H1 (cell line): Measurements from ENCODE around the gene ZDHHC1. TPM values are rescaled to one million over a fixed set of nuclear protein-coding genes. Genes with fewer than 3 reads are reported as not detected.

ENCODE experiments used
- CTCF ChIA-PET: fragments of 300-600 bp; sonication (Branson Sonifier 250); formaldehyde crosslinking; loops from one replicate; lab custom pipeline; 2021; ENCODE audit not compliant: partially characterized antibody; lab: Charles Lee
- POLR2A ChIA-PET: fragments of 300-600 bp; sonication (Branson Sonifier 250); formaldehyde crosslinking; loops from one replicate; lab custom pipeline; 2021; ENCODE audit warnings: inconsistent platforms; ENCODE audit not compliant: partially characterized antibody; lab: Charles Lee
- DNase-seq, 2 experiments: peaks; one replicate each; pipeline versions ENCODE4 v3.0.0 to v3.0.0-alpha.2; 2010 to 2022; ENCODE audit warnings: low spot score in 2 of 2, low read depth in 1 of 2, mixed read lengths in 1 of 2
- FAIRE-seq: peaks from 2 replicates; lab custom pipeline; 2011; peaks lifted over from hg19 to GRCh38; lab: Jason Lieb, UNC
- H2AFZ ChIP-seq: 2 replicates; pipeline ENCODE4 v1.8.1; 2012; ENCODE audit warnings: low read length, inconsistent platforms
- H2AK5ac ChIP-seq: 2 replicates; pipeline ENCODE4 v1.6.1; 2013; ENCODE audit warnings: low read depth, low read length
- H2BK120ac ChIP-seq: replicated peaks from 2 replicates; pipeline ENCODE3; 2013; ENCODE audit warnings: low read depth, low read length, inconsistent platforms
- H2BK12ac ChIP-seq: 2 replicates; pipeline ENCODE4 v1.6.1; 2013; ENCODE audit warnings: low read depth, low read length
- H2BK15ac ChIP-seq: 2 replicates; pipeline ENCODE4 v1.6.1; 2013; ENCODE audit warnings: low read length
- H2BK20ac ChIP-seq: 2 replicates; pipeline ENCODE4 v1.6.1; 2013; ENCODE audit warnings: low read length
- H2BK5ac ChIP-seq: 2 replicates; pipeline ENCODE4 v1.6.1; 2013; ENCODE audit warnings: low read depth, low read length
- H3K14ac ChIP-seq: 2 replicates; pipeline ENCODE4 v1.6.1; 2013; ENCODE audit warnings: inconsistent platforms; ENCODE audit not compliant: insufficient read length
- H3K18ac ChIP-seq: 2 replicates; pipeline ENCODE4 v1.6.1; 2013; ENCODE audit warnings: low read length; ENCODE audit errors: extremely low read depth
- H3K23ac ChIP-seq: 2 replicates; pipeline ENCODE4 v1.6.1; 2013; ENCODE audit warnings: inconsistent platforms; ENCODE audit not compliant: insufficient read length
- H3K23me2 ChIP-seq: 2 replicates; pipeline ENCODE4 v1.6.1; 2013; ENCODE audit warnings: low read depth, low read length
- H3K27ac ChIP-seq: 2 replicates; pipeline ENCODE4 v1.6.1; 2011; ENCODE audit warnings: low read depth, low read length, inconsistent platforms
- H3K27me3 ChIP-seq, 4 experiments: replicated peaks in 1 of 4; 1 replicate in 1 of 4; 2 replicates in 3 of 4; pipeline versions ENCODE4 v1.6.1 to v1.8.1; 2011 to 2013; ENCODE audit warnings: low read length in 3 of 4, mild to moderate bottlenecking in 3 of 4, inconsistent platforms in 2 of 4, mixed read lengths in 2 of 4, moderate library complexity in 1 of 4; ENCODE audit not compliant: control insufficient read depth in 3 of 4, insufficient read depth in 3 of 4; ENCODE audit errors: extremely low read depth in 1 of 4
- H3K36me3 ChIP-seq, 4 experiments: 2 replicates each; pipeline versions ENCODE4 v1.6.1 to v1.8.1; 2011 to 2013; ENCODE audit warnings: mild to moderate bottlenecking in 4 of 4, low read length in 3 of 4, moderate library complexity in 2 of 4, control low read depth in 1 of 4, inconsistent platforms in 1 of 4; ENCODE audit not compliant: insufficient read depth in 4 of 4, control insufficient read depth in 2 of 4
- H3K4ac ChIP-seq: replicated peaks from 2 replicates; pipeline ENCODE3; 2013; ENCODE audit warnings: low read length, low read depth, mixed read lengths, inconsistent platforms; ENCODE audit not compliant: insufficient read length
- H3K4me1 ChIP-seq, 4 experiments: replicated peaks in 1 of 4; 1 replicate in 1 of 4; 2 replicates in 3 of 4; pipeline versions ENCODE4 v1.6.1 to v1.8.1; 2011 to 2013; ENCODE audit warnings: low read length in 3 of 4, inconsistent platforms in 2 of 4, mixed read lengths in 1 of 4; ENCODE audit not compliant: insufficient read depth in 4 of 4, control insufficient read depth in 3 of 4
- H3K4me2 ChIP-seq, 2 experiments: 2 replicates each; pipeline versions ENCODE4 v1.6.1 to v1.8.1; 2011 to 2013; ENCODE audit warnings: low read depth in 2 of 2, low read length in 2 of 2, control low read depth in 1 of 2, inconsistent platforms in 1 of 2, mild to moderate bottlenecking in 1 of 2; ENCODE audit not compliant: insufficient read depth in 1 of 2
- H3K4me3 ChIP-seq, 4 experiments: fragments of 200-600, 300-600 bp in 1 of 4; sonication (generic), shearing (Covaris generic), sonication (Bioruptor Twin) in 1 of 4; 2 replicates each; pipeline versions ENCODE4 v1.5.1 to v1.8.1; 2011 to 2016; ENCODE audit warnings: low read length in 4 of 4, low read depth in 3 of 4, control low read depth in 2 of 4, inconsistent platforms in 2 of 4, mild to moderate bottlenecking in 2 of 4, mixed read lengths in 1 of 4, moderate library complexity in 1 of 4; ENCODE audit not compliant: insufficient read depth in 2 of 4; ENCODE audit errors: extremely low read depth in 1 of 4
- H3K56ac ChIP-seq: replicated peaks from 2 replicates; pipeline ENCODE3; 2013; ENCODE audit warnings: low read depth, mild to moderate bottlenecking, mixed read lengths, low read length, inconsistent platforms; ENCODE audit not compliant: insufficient read length
- H3K79me1 ChIP-seq: 2 replicates; pipeline ENCODE4 v1.6.1; 2013; ENCODE audit warnings: low read depth, low read length, control low read depth
- H3K79me2 ChIP-seq, 2 experiments: 2 replicates each; pipeline versions ENCODE4 v1.6.1 to v1.8.1; 2012 to 2013; ENCODE audit warnings: low read length in 2 of 2, mild to moderate bottlenecking in 2 of 2, inconsistent platforms in 1 of 2; ENCODE audit not compliant: insufficient read depth in 2 of 2, control insufficient read depth in 1 of 2
- H3K9ac ChIP-seq, 4 experiments: replicated peaks in 1 of 4; 1 replicate in 1 of 4; 2 replicates in 3 of 4; pipeline versions ENCODE4 v1.6.1 to v1.8.1; 2011 to 2013; ENCODE audit warnings: low read depth in 3 of 4, low read length in 3 of 4, control low read depth in 2 of 4, mild to moderate bottlenecking in 2 of 4, moderate library complexity in 2 of 4, inconsistent platforms in 1 of 4; ENCODE audit errors: extremely low read depth in 1 of 4
- H3K9me3 ChIP-seq, 2 experiments: 2 replicates each; pipeline versions ENCODE4 v1.6.1 to v1.8.1; 2012 to 2013; ENCODE audit warnings: mild to moderate bottlenecking in 2 of 2, moderate library complexity in 2 of 2, control low read depth in 1 of 2, inconsistent platforms in 1 of 2, low read depth in 1 of 2, low read length in 1 of 2, mixed read lengths in 1 of 2; ENCODE audit not compliant: insufficient read depth in 2 of 2
- H4K20me1 ChIP-seq, 2 experiments: replicated peaks in 1 of 2; 2 replicates each; pipeline versions ENCODE3 to v1.8.1; 2011 to 2013; ENCODE audit warnings: inconsistent platforms in 2 of 2, low read length in 2 of 2, mild to moderate bottlenecking in 1 of 2; ENCODE audit not compliant: insufficient read depth in 2 of 2, control insufficient read depth in 1 of 2
- H4K5ac ChIP-seq: 2 replicates; pipeline ENCODE4 v1.6.1; 2013; ENCODE audit warnings: low read length, low read depth, mixed read lengths, inconsistent platforms; ENCODE audit not compliant: insufficient read length
- H4K8ac ChIP-seq: 2 replicates; pipeline ENCODE4 v1.8.0; 2013; ENCODE audit warnings: mild to moderate bottlenecking, moderate library complexity, low read length, inconsistent platforms; ENCODE audit not compliant: insufficient read depth; ENCODE audit errors: extremely low read depth
- H4K91ac ChIP-seq: replicated peaks from 2 replicates; pipeline ENCODE3; 2013; ENCODE audit warnings: low read length, mixed read lengths, inconsistent platforms; ENCODE audit not compliant: insufficient read length
- CTBP2 ChIP-seq: IDR thresholded peaks from 2 replicates; pipeline ENCODE4 v1.7.0; 2011; ENCODE audit warnings: borderline replicate concordance, mild to moderate bottlenecking, moderate library complexity, mixed read lengths, low read length; ENCODE audit not compliant: insufficient read depth, insufficient read length
- GTF2F1 ChIP-seq: IDR thresholded peaks from 2 replicates; pipeline ENCODE4 v1.6.1; 2012; ENCODE audit warnings: low read depth, low read length, improper control_type of control experiment, borderline replicate concordance
- RFX5 ChIP-seq: IDR thresholded peaks from 2 replicates; pipeline ENCODE4 v1.6.1; 2011; ENCODE audit warnings: low read depth, low read length, improper control_type of control experiment, borderline replicate concordance
- WGBS, 2 experiments: shearing (Covaris generic) in 1 of 2; methylation state at CpG; one replicate each; pipeline versions ENCODE4 v1.1.6 to v1.1.7; 2013 to 2015; ENCODE audit warnings: low lambda C conversion rate in 2 of 2, mixed read lengths in 2 of 2, inconsistent platforms in 1 of 2, low coverage in 1 of 2, missing lambda C conversion rate in 1 of 2; ENCODE audit not compliant: insufficient replicate concordance in 2 of 2, insufficient coverage in 1 of 2, insufficient read length in 1 of 2; ENCODE audit errors: extremely low coverage in 1 of 2, missing lambda C conversion rate in 1 of 2; 5-methylcytosine and 5-hydroxymethylcytosine counted together
- polyA plus RNA-seq, 7 experiments: library from polyadenylated mRNA; depleted of rRNA in 3 of 7; stranded (reverse) in 5 of 7; unstranded in 2 of 7; fragments of >200 nt in 5 of 7; fragments of 200-250 nt in 2 of 7; gene quantifications; 1 replicate in 5 of 7; 2 replicates in 1 of 7; 4 replicates in 1 of 7; pipeline versions ENCODE4 v1.2.1 to v1.2.3, GENCODE V29; 2011 to 2013; ENCODE audit warnings: missing spikeins in 2 of 7, mixed read lengths in 2 of 7
- total RNA-seq: library from RNA; stranded (reverse); fragmentation: NEBNext Ultra II Directional; extraction: Animal tissue kit (Norgen Biotek cat#: 25700); gene quantifications from 2 replicates; pipeline ENCODE4 v1.2.1, GENCODE V29; 2021

Gene ZDHHC1
- total and polyA plus RNA-seq, 2 of the 8 experiments (the other 6 are each of a cell fraction or from before 2014, with no cell fraction given) = 3.1 to 4.9 TPM

GRCh38 chr16:67443265-67443664 is 27.0 kb upstream of the ZDHHC1 start:
- H3K4ac ChIP-seq = no peak overlapping the region
- no peak overlapping the region for H3K4me2 ChIP-seq
- H3K56ac ChIP-seq = no peak overlapping the region
- 93% methylated on average over 6 of the region's 6 CpGs; no CpG with 5 or more reads in 1 of the 2 experiments for WGBS, 2 experiments
- no peaks in the 10 kb centered on the region for H3K27me3 ChIP-seq
- peaks cover 0 to 4% of the 10 kb centered on the region in 2 experiments; a peak in 1 of 4 replicates for H3K9me3 ChIP-seq
- ChIA-PET POLR2A (interaction anchor here (1.7 to 8.5 kb wide), 2 partner anchors 10 to 22 kb away, joined by 3 to 67 read pairs; partner anchors contain the start of gene HSD11B2), CTCF (interaction anchor here (1.3 to 28.6 kb wide), 14 partner anchors 1 to 183 kb away, joined by 4 to 683 read pairs (median 8); partner anchors contain the start of genes HSD11B2 and ZDHHC1)
- H2BK5ac ChIP-seq = no peak overlapping the region
- no peak overlapping the region; the same call in 1 of the 2 replicates for H4K8ac ChIP-seq
- H4K91ac ChIP-seq = no peak overlapping the region
- no peak overlapping the region for H3K23ac ChIP-seq
- H3K79me1 ChIP-seq = no peaks in the 10 kb centered on the region; the same call in none of the 2 replicates
- peaks cover 0 to 7% (median 4%) of the 10 kb centered on the region in 4 experiments; a peak in 5 of 8 replicates for H3K36me3 ChIP-seq
- no peak overlapping the region for H2AFZ ChIP-seq
- H3K4me3 ChIP-seq = no peak overlapping the region
- H2BK15ac ChIP-seq = no peak overlapping the region
- no peak overlapping the region for H3K9ac ChIP-seq
- H3K23me2 ChIP-seq = no peaks in the 10 kb centered on the region
- no peak overlapping the region for H3K27ac ChIP-seq
- H3K4me1 ChIP-seq = peaks cover 0 to 8% (median 4%) of the 10 kb centered on the region in 4 experiments; a peak in 5 of 7 replicates
- no peak overlapping the region for H3K18ac ChIP-seq
- H4K5ac ChIP-seq = no peak overlapping the region
- H2BK12ac ChIP-seq = no peak overlapping the region
- FAIRE-seq (no peak), DNase-seq (no peak)
- TF ChIP-seq GTF2F1 = no peak
- TF ChIP-seq CTBP2 = no peak
- TF ChIP-seq RFX5 = no peak
- H3K14ac ChIP-seq = no peak overlapping the region
- no peak overlapping the region for H2AK5ac ChIP-seq
- no peak overlapping the region for H2BK20ac ChIP-seq
- H2BK120ac ChIP-seq = no peak overlapping the region
- H3K79me2 ChIP-seq = no peaks in the 10 kb centered on the region
- H4K20me1 ChIP-seq = peaks cover 2 to 6% of the 10 kb centered on the region in 2 experiments
